ENCODE measurements around the gene IDH3A. TPM values are rescaled to one million over a fixed set of nuclear protein-coding genes. Genes with fewer than 3 reads are reported as not detected.

IDH3A gene
- total and polyA plus RNA-seq, 9 of the 15 experiments (the other 6 are each of a cell fraction or from before 2014, with no cell fraction given) = 37.4 to 249 (median 107) TPM

GRCh38 chr15:78105476-78106241 lies 43.5 kb upstream of the IDH3A start (continued):
- TF ChIP-seq TEAD4 (IDR thresholded peaks at IDR 0.05; ENCODE audit: low read length) (no peak), TEAD4 (CRISPR knock-in tag; IDR thresholded peaks at IDR 0.05; ENCODE audit: borderline replicate concordance) (no peak), HINFP (tag; conservative IDR thresholded peaks at IDR 0.05; ENCODE audit: low read depth) (no peak), NR1H2 (CRISPR knock-in tag; IDR thresholded peaks at IDR 0.05) (no peak)

DNA sequence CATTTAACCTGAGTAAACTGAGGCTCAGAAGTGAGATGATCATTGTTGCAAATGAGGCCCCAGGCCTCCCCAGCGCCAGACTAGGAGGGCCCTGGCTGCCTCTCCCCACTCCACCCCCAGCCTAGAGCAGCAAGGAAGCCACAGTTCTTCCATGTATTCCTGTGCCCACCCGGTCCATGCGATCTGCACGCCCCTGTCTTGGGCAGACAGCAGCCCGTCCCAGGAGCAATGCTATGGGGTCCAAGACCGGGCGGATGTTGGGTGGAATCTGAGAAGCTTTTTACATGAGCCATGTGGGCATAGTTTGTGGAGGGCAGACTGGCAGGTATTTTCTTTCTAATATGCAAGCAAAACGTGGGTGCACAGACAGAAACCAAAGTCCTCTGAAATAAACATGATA lies 41.7 kb upstream of the IDH3A start:
- Histone ChIP-seq H3K27ac (ENCODE audit: extremely low read depth, low read depth, low read length) (no peak overlapping the region), H3K9ac (ENCODE audit: insufficient read depth in 1 of 2, low read depth in 2 of 2, low read length in 2 of 2) (no peak overlapping the region), H3K4me1 (replicated peaks in 1 of 2; ENCODE audit: control insufficient read depth in 2 of 2, insufficient read depth in 2 of 2, low read length in 2 of 2) (peaks cover 0 to 7% of the 10 kb centered on the region in 2 experiments; a peak in 2 of 5 replicates), H3K4me2 (ENCODE audit: insufficient read depth, low read length) (no peak overlapping the region), H3K9me1 (ENCODE audit: control insufficient read depth, insufficient read depth, low read length) (no peaks in the 10 kb centered on the region), H3K9me3 (replicated peaks; ENCODE audit: control insufficient read depth, insufficient read depth, low read depth, low read length) (no peaks in the 10 kb centered on the region), H3K36me3 (ENCODE audit: control insufficient read depth, insufficient read depth, low read length) (no peaks in the 10 kb centered on the region), H4K20me1 (replicated peaks; ENCODE audit: control insufficient read depth, insufficient read depth, low read length) (peaks cover 4% of the 10 kb centered on the region; the same call in 1 of the 2 replicates), H2AFZ (ENCODE audit: low read depth, low read length) (no peak overlapping the region), H3K27me3 (ENCODE audit: control insufficient read depth in 2 of 2, insufficient read depth in 2 of 2, low read length in 2 of 2) (no peaks in the 10 kb centered on the region), H3K79me2 (ENCODE audit: control insufficient read depth, insufficient read depth, low read length) (no peaks in the 10 kb centered on the region), H3K4me3 (no peak overlapping the region)
- no peak for ATAC-seq
- FAIRE-seq = no peak
- intact Hi-C loops (cut with micrococcal nuclease) = no loop called here
- ChIA-PET POLR2A (no interaction called here), CTCF (ENCODE audit: low intra/inter-chr PET ratio) (interaction anchor here (0.5 to 1.8 kb wide), 5 partner anchors 105 to 148 kb away, joined by 3 to 16 read pairs (median 4); no protein-coding TSS in a partner anchor)
- DNase-seq (ENCODE audit: extremely low read depth in 1 of 4, low spot score in 3 of 4) = no peak
- in situ Hi-C loops (cut with MboI) = no loop called here
- BruUV-seq (replicated peaks) = no TSS peak
- 72% methylated on average over 8 of the region's 8 CpGs for WGBS (ENCODE audit: insufficient coverage, low coverage, missing lambda C conversion rate)
- TF ChIP-seq MTF1 (CRISPR knock-in tag; IDR thresholded peaks at IDR 0.05; ENCODE audit: borderline replicate concordance) (no peak), KLF16 (IDR thresholded peaks at IDR 0.05) (no peak), ZNF57 (CRISPR knock-in tag; IDR thresholded peaks at IDR 0.05) (no peak), SP2 (IDR thresholded peaks at IDR 0.05; ENCODE audit: extremely low read depth, low read depth, low read length, poor library complexity, severe bottlenecking) (no peak), NR1H2 (CRISPR knock-in tag; IDR thresholded peaks at IDR 0.05) (no peak), ZKSCAN8 (CRISPR knock-in tag; IDR thresholded peaks at IDR 0.05) (no peak), KHSRP (IDR thresholded peaks at IDR 0.05) (no peak), NCOA2 (IDR thresholded peaks at IDR 0.05; ENCODE audit: partially characterized antibody in 2 of 2) (no peak), HDAC3 (IDR thresholded peaks at IDR 0.05; ENCODE audit: borderline replicate concordance, partially characterized antibody) (no peak), ZBTB26 (CRISPR knock-in tag; IDR thresholded peaks at IDR 0.05) (no peak), SNRNP70 (optimal IDR thresholded peaks at IDR 0.05; ENCODE audit: low read depth, low read length) (no peak), ZNF23 (CRISPR knock-in tag; IDR thresholded peaks at IDR 0.05) (no peak)
